Brain microvascular endothelial cell (primary cell): ENCODE data around the gene SGPL1.

Experiments
- DNase-seq: peaks from one replicate; pipeline ENCODE4 v3.0.0-alpha.2; 2020
- H3K27ac ChIP-seq: fragments of 250-450 bp; sonication (Bioruptor Pico); 2 replicates; pipeline ENCODE4 v1.5.1; 2020; ENCODE audit warnings: mild to moderate bottlenecking, moderate library complexity
- H3K27me3 ChIP-seq: fragments of 250-450 bp; sonication (Bioruptor Pico); replicated peaks from 2 replicates; pipeline ENCODE4 v1.5.1; 2020; ENCODE audit warnings: mild to moderate bottlenecking
- H3K36me3 ChIP-seq: fragments of 250-450 bp; sonication (Bioruptor Pico); replicated peaks from 2 replicates; pipeline ENCODE4 v1.5.1; 2020; ENCODE audit warnings: mild to moderate bottlenecking
- H3K4me3 ChIP-seq: 2 replicates; pipeline ENCODE4 v1.5.1; 2011; ENCODE audit warnings: low read depth, mild to moderate bottlenecking, control low read depth, low read length, moderate library complexity
- CTCF ChIP-seq: IDR thresholded peaks from 2 replicates; pipeline ENCODE4 v1.5.1; 2011; ENCODE audit warnings: low read depth, mild to moderate bottlenecking, moderate library complexity, low read length, control low read depth, inconsistent platforms; ENCODE audit errors: missing control alignments
- in situ Hi-C: cut with HindIII; loops from 2 replicates; pipeline ENCODE4 v1.10.0; 2017; ENCODE audit warnings: low sequenced_read_pairs, low pct_ligation_motif_present

The SGPL1 gene

GRCh38 chr10:70845256-70845655 is 29.5 kb downstream of the SGPL1 start:
- no peak for TF ChIP-seq CTCF
- H3K4me3 ChIP-seq, result no peak overlapping the region
- H3K27ac ChIP-seq, result no peak overlapping the region
- in situ Hi-C loops, result no loop called here
- H3K27me3 ChIP-seq, result no peaks in the 10 kb centered on the region
- H3K36me3 ChIP-seq, result peaks cover 5% of the 10 kb centered on the region
- no peak for DNase-seq

- in situ Hi-C loops, result no loop called here
- peaks cover 5% of the 10 kb centered on the region for H3K36me3 ChIP-seq
- H3K27ac ChIP-seq, result no peak overlapping the region
- TF ChIP-seq CTCF, result no peak
- DNase-seq, result no peak
- no peaks in the 10 kb centered on the region for H3K27me3 ChIP-seq
- no peak overlapping the region for H3K4me3 ChIP-seq
Observed at GRCh38 chr10:70845816-70846215, 30.1 kb downstream of the SGPL1 start.

- peak overlapping the region; percentile 12 for H3K27ac ChIP-seq
- H3K27me3 ChIP-seq, result no peaks in the 10 kb centered on the region
- DNase-seq, result no peak
- H3K4me3 ChIP-seq, result no peak overlapping the region
- peaks cover 7% of the 10 kb centered on the region for H3K36me3 ChIP-seq
- no peak for TF ChIP-seq CTCF
- in situ Hi-C loops, result no loop called here
Observed at GRCh38 chr10:70846795-70847194, 31.0 kb downstream of the SGPL1 start.

- peak overlapping the region; percentile 2 for H3K27ac ChIP-seq
- H3K4me3 ChIP-seq, result no peak overlapping the region
- in situ Hi-C loops, result no loop called here
- peaks cover 12% of the 10 kb centered on the region for H3K36me3 ChIP-seq
- H3K27me3 ChIP-seq, result no peaks in the 10 kb centered on the region
- TF ChIP-seq CTCF, result no peak
- DNase-seq, result no peak
Observed at GRCh38 chr10:70847659-70848360, 32.1 kb downstream of the SGPL1 start.

- TF ChIP-seq CTCF, result no peak
- no peaks in the 10 kb centered on the region for H3K27me3 ChIP-seq
- H3K27ac ChIP-seq, result peak overlapping the region; percentile 83
- peak; percentile 78 for DNase-seq
- no peak overlapping the region for H3K4me3 ChIP-seq
- H3K36me3 ChIP-seq, result peaks cover 12% of the 10 kb centered on the region
- in situ Hi-C loops, result no loop called here
Observed at GRCh38 chr10:70849582-70850016, 33.9 kb downstream of the SGPL1 start.

- peaks cover 12% of the 10 kb centered on the region for H3K36me3 ChIP-seq
- no peak for TF ChIP-seq CTCF
- peak overlapping the region; percentile 83 for H3K27ac ChIP-seq
- in situ Hi-C loops, result no loop called here
- DNase-seq, result peak; percentile 27
- H3K27me3 ChIP-seq, result no peaks in the 10 kb centered on the region
- no peak overlapping the region for H3K4me3 ChIP-seq
Observed at GRCh38 chr10:70850097-70850496, 34.3 kb downstream of the SGPL1 start.
